GM21423 (cell line): Measurements from ENCODE around the gene ANKRD45.
"Not testable (repeated sequence)": the region's sequence is repeated elsewhere in the genome, so short reads cannot be mapped to it uniquely, and the experiment has no call there.

Source experiments
- ATAC-seq: cut with Tn5 transposase; IDR thresholded peaks from one replicate; pipeline ENCODE4 v1.9.1; 2021; ENCODE audit warnings: mild to moderate bottlenecking, moderate library complexity; ENCODE audit not compliant: unreplicated experiment

The ANKRD45 gene

GRCh38 chr1:173573596-173573995 lies 96.1 kb downstream of the ANKRD45 start:
- no peak for ATAC-seq

GRCh38 chr1:173572201-173572873 lies 97.3 kb downstream of the ANKRD45 start:
- ATAC-seq, result no peak

DNA sequence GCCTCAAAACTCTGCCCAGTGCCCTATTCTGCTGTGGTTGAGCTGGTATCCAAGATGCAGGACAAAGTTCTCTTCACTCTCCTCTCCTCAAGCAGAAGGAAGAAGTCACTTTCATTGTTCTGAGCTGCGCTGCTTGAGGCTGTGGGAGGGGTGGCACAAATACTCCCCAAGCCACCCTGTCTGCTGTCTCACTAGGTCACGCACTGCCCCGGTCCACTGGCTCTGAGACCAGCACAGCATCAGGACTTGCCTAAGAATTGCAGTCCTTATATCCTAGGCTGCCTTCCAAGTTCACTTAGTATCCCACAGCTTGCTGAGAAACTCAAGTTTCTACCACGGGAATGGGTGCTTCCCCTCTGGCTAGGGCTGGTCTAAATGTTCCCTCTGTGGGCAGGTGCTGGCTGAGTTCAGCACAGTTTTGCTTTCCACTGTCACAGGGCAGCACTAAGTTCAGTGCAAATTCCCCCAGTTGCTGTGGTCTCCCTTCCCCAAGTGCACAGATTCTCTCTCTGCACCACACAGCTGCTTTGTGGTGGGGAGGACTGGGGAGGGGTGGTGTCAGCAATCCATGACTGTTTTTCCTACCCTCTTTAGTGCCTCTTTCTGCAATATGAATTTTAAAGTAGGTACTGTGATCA lies 99.2 kb downstream of the ANKRD45 start:
- peak; percentile 62 for ATAC-seq

- no peak for ATAC-seq
These were observed 101.2 kb downstream of the ANKRD45 start for GRCh38 chr1:173568483-173568882.

GRCh38 chr1:173563846-173564245 lies 105.8 kb downstream of the ANKRD45 start:
- ATAC-seq, result not testable (repeated sequence)

- no peak for ATAC-seq
These were observed 106.8 kb downstream of the ANKRD45 start for GRCh38 chr1:173562813-173563212.

DNA sequence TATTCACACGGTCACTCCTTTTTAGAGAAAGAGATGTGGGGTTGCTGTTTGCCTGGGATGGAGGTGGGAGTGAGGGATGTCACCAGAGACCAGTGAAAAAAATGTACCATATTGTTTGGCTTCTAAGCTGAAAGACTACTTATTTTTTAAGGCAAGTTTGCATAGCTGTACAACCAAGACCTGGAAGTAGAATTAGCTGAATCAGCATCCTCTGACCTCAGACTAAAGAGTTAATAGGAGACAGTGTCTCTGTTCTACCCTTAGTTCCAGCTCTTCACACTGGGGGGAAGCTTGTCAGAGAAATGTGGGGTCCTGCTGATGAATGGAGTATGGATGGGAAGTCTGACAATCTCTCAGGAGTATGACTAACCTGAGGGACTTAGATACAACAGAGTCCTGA lies 108.4 kb downstream of the ANKRD45 start:
- ATAC-seq, result no peak

DNA sequence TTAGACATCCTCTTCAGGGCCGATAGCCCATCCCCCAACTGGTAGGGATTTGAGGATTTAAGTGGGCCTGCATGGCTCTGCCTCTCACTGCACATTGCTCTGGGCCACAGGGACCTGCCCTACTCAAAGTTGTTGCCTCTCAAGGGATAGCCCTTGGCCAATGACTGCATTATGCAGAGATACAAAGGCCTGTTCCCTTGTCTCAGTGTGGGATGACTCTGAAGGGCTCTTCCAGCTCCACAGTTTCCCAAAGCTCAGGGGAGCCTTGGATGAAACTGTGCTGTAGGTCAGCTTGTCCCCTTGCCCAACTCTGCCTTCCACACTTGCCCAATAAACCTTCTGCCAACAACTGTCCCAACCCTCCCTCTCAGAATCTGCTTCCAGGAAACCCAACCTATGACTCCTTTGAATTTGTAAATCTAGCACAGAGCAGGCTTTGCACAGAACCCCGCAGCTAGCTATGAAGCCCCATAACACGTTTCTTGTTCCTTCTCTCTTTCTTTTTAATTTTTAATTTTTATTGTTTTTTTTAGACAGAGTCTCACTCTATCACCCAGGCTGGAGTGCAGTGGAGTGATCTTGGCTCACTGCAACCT lies 109.3 kb downstream of the ANKRD45 start:
- ATAC-seq, result no peak
